NCI-H187 treated with DMSO at 0.1 percent for 48 hours (cell line): ENCODE measurements around the gene ALKBH7.
"Not testable (repeated sequence)": the region's sequence is repeated elsewhere in the genome, so short reads cannot be mapped to it uniquely, and the experiment has no call there.

Source experiments
- DNase-seq: peaks from one replicate; lab custom pipeline; 2025; lab: John Stamatoyannopoulos, UW

Gene ALKBH7

GRCh38 chr19:6400062-6400944 lies 27.7 kb downstream of the ALKBH7 start:
- DNase-seq, result not testable (repeated sequence)

- no peak for DNase-seq
Measured at GRCh38 chr19:6402058-6402457, 29.5 kb downstream of the ALKBH7 start.

- no peak for DNase-seq
Measured at GRCh38 chr19:6402837-6403608, 30.4 kb downstream of the ALKBH7 start.

- DNase-seq, result no peak
Measured at GRCh38 chr19:6406401-6406800, 33.8 kb downstream of the ALKBH7 start.

- DNase-seq, result no peak
Measured at GRCh38 chr19:6409346-6409745, 36.8 kb downstream of the ALKBH7 start.

GRCh38 chr19:6412061-6412446 lies 39.5 kb downstream of the ALKBH7 start:
- no peak for DNase-seq

- no peak for DNase-seq
Measured at GRCh38 chr19:6412447-6413091, 40.0 kb downstream of the ALKBH7 start.

GRCh38 chr19:6413291-6413690 lies 40.7 kb downstream of the ALKBH7 start:
- no peak for DNase-seq

- no peak for DNase-seq
Measured at GRCh38 chr19:6413721-6414643, 41.4 kb downstream of the ALKBH7 start.

- DNase-seq, result no peak
Measured at GRCh38 chr19:6414793-6415590, 42.4 kb downstream of the ALKBH7 start.

- DNase-seq, result no peak
Measured at GRCh38 chr19:6415591-6416190, 43.1 kb downstream of the ALKBH7 start.

GRCh38 chr19:6416658-6417405 lies 44.2 kb downstream of the ALKBH7 start:
- DNase-seq, result no peak

GRCh38 chr19:6417713-6418561 lies 45.3 kb downstream of the ALKBH7 start:
- no peak for DNase-seq

GRCh38 chr19:6418562-6418932 lies 46.0 kb downstream of the ALKBH7 start:
- no peak for DNase-seq

GRCh38 chr19:6421075-6422014 lies 48.8 kb downstream of the ALKBH7 start:
- DNase-seq, result no peak

- no peak for DNase-seq
Measured at GRCh38 chr19:6423499-6424194, 51.1 kb downstream of the ALKBH7 start.
